Liver (tissue), 9 donors: ENCODE measurements around the gene PHC1. TPM values are rescaled to one million over a fixed set of nuclear protein-coding genes. Genes with fewer than 3 reads are reported as not detected.

Source experiments
- DNase-seq: peaks from one replicate; pipeline ENCODE4 v3.0.0-alpha.2; 2017; ENCODE audit warnings: low spot score
- H3K27ac ChIP-seq, 2 donors: one replicate each; pipeline ENCODE4 v1.7.0; 2013; ENCODE audit warnings: inconsistent platforms in 2 of 2, low read length in 2 of 2, control low read depth in 1 of 2, low read depth in 1 of 2, mild to moderate bottlenecking in 1 of 2
- H3K27me3 ChIP-seq, 4 donors: one replicate each; pipeline versions ENCODE4 v1.6.1 to v1.7.0; 2013; ENCODE audit warnings: low read length in 3 of 4, inconsistent platforms in 1 of 4, mild to moderate bottlenecking in 1 of 4, moderate library complexity in 1 of 4; ENCODE audit not compliant: control insufficient read depth in 4 of 4, insufficient read depth in 4 of 4
- H3K36me3 ChIP-seq, 4 donors: one replicate each; pipeline versions ENCODE4 v1.6.1 to v1.7.0; 2013; ENCODE audit warnings: low read length in 3 of 4, mild to moderate bottlenecking in 3 of 4, low read depth in 1 of 4, moderate library complexity in 1 of 4; ENCODE audit not compliant: control insufficient read depth in 4 of 4, insufficient read depth in 3 of 4
- H3K4me1 ChIP-seq, 4 donors: one replicate each; pipeline versions ENCODE4 v1.6.1 to v1.7.0; 2013; ENCODE audit warnings: low read length in 3 of 4, mild to moderate bottlenecking in 3 of 4, moderate library complexity in 1 of 4; ENCODE audit not compliant: control insufficient read depth in 4 of 4, insufficient read depth in 4 of 4
- H3K4me3 ChIP-seq, 3 donors: one replicate each; pipeline versions ENCODE4 v1.6.1 to v1.7.0; 2013; ENCODE audit warnings: low read length in 3 of 3, control low read depth in 1 of 3, low read depth in 1 of 3, mild to moderate bottlenecking in 1 of 3
- H3K9ac ChIP-seq, 2 donors: one replicate each; pipeline ENCODE4 v1.7.0; 2013; ENCODE audit warnings: low read length in 2 of 2, mild to moderate bottlenecking in 2 of 2, moderate library complexity in 2 of 2, control low read depth in 1 of 2, low read depth in 1 of 2
- H3K9me3 ChIP-seq, 4 donors: one replicate each; pipeline versions ENCODE4 v1.6.1 to v1.7.0; 2013; ENCODE audit warnings: low read length in 3 of 4; ENCODE audit not compliant: control insufficient read depth in 4 of 4
- EGR1 ChIP-seq, 2 donors: IDR thresholded peaks; 2 replicates each; pipeline ENCODE4 v1.6.1; 2016 to 2018; ENCODE audit warnings: antibody characterized with exemption in 2 of 2, low read depth in 2 of 2
- FOXA1 ChIP-seq: IDR thresholded peaks from 2 replicates; pipeline ENCODE4 v1.6.1; 2016; ENCODE audit warnings: antibody characterized with exemption
- FOXA2 ChIP-seq: IDR thresholded peaks from 2 replicates; pipeline ENCODE4 v1.6.1; 2016; ENCODE audit warnings: antibody characterized with exemption
- GABPA ChIP-seq, 2 donors: IDR thresholded peaks in 1 of 2; conservative IDR thresholded peaks in 1 of 2; 2 replicates each; pipeline ENCODE4 v1.6.1; 2016; ENCODE audit warnings: antibody characterized with exemption in 2 of 2, mild to moderate bottlenecking in 1 of 2, moderate library complexity in 1 of 2
- HNF4A ChIP-seq, 2 donors: conservative IDR thresholded peaks; 2 replicates each; pipeline ENCODE4 v1.6.1; 2016; ENCODE audit warnings: antibody characterized with exemption in 2 of 2, mild to moderate bottlenecking in 2 of 2
- HNF4G ChIP-seq: IDR thresholded peaks from 2 replicates; pipeline ENCODE4 v1.6.1; 2016; ENCODE audit warnings: antibody characterized with exemption
- JUND ChIP-seq, 2 donors: IDR thresholded peaks; 2 replicates each; pipeline ENCODE4 v1.6.1; 2016; ENCODE audit warnings: antibody characterized with exemption in 2 of 2
- NR2F2 ChIP-seq: IDR thresholded peaks from 2 replicates; pipeline ENCODE4 v1.6.1; 2016; ENCODE audit warnings: antibody characterized with exemption
- RAD21 ChIP-seq, 2 donors: IDR thresholded peaks; 2 replicates each; pipeline ENCODE4 v1.6.1; 2016; ENCODE audit warnings: antibody characterized with exemption in 2 of 2, mild to moderate bottlenecking in 2 of 2
- RXRA ChIP-seq, 2 donors: IDR thresholded peaks; 2 replicates each; pipeline ENCODE4 v1.6.1; 2017 to 2018; ENCODE audit warnings: antibody characterized with exemption in 2 of 2, mild to moderate bottlenecking in 1 of 2
- SP1 ChIP-seq: IDR thresholded peaks from 2 replicates; pipeline ENCODE4 v1.6.1; 2018; ENCODE audit warnings: antibody characterized with exemption, mild to moderate bottlenecking
- TAF1 ChIP-seq: conservative IDR thresholded peaks from 2 replicates; pipeline ENCODE4 v1.6.1; 2016; ENCODE audit warnings: antibody characterized with exemption, mild to moderate bottlenecking
- YY1 ChIP-seq: IDR thresholded peaks from 2 replicates; pipeline ENCODE4 v1.6.1; 2016; ENCODE audit warnings: antibody characterized with exemption, mild to moderate bottlenecking
- WGBS: extraction: QIAGEN DNeasy Blood & Tissue Kit; methylation state at CpG from one replicate; pipeline ENCODE4 v1.1.7; 2013; 5-methylcytosine and 5-hydroxymethylcytosine counted together
- polyA plus RNA-seq, 2 donors: library from polyadenylated mRNA; stranded (reverse) in 1 of 2; unstranded in 1 of 2; fragments of 200-250 nt in 1 of 2; fragments of >200 nt in 1 of 2; fragmentation: Nextera tagmentation in 1 of 2; extraction: Ambion mirVana in 1 of 2; gene quantifications; one replicate each; pipeline versions ENCODE4 v1.2.1 to v1.2.3, GENCODE V29; 2013 to 2015
- total RNA-seq, 2 donors: library from RNA; depleted of rRNA; stranded (reverse); fragments of >200 nt; gene quantifications; one replicate each; pipeline ENCODE4 v1.2.3, GENCODE V29; 2014
- TF ChIP-seq, protein P1 (sequence below): IDR thresholded peaks from 2 replicates; pipeline ENCODE4 v1.6.1; 2016; ENCODE audit warnings: antibody characterized with exemption, mild to moderate bottlenecking
- TF ChIP-seq, protein P2 (sequence below): IDR thresholded peaks from 2 replicates; pipeline ENCODE4 v1.6.1; 2016; ENCODE audit warnings: antibody characterized with exemption
- TF ChIP-seq, protein P3 (sequence below): IDR thresholded peaks from 2 replicates; pipeline ENCODE4 v1.6.1; 2016; ENCODE audit warnings: antibody characterized with exemption
- TF ChIP-seq, protein P4 (sequence below): fragments of 150-350 bp; IDR thresholded peaks from 2 replicates; pipeline ENCODE4 v1.5.1; 2017; ENCODE audit warnings: improper control_type of control experiment, low read depth, low read length; ENCODE audit not compliant: missing input control
- donor health status: healthy.
- donor health status: healthy.
- donor health status: healthy.
- donor health status: healthy.
- donor health status: healthy.

PHC1 gene
- total and polyA plus RNA-seq, 4 donors, result 2.4 to 7.6 (median 3.9) TPM

- TF ChIP-seq, protein P1, sequence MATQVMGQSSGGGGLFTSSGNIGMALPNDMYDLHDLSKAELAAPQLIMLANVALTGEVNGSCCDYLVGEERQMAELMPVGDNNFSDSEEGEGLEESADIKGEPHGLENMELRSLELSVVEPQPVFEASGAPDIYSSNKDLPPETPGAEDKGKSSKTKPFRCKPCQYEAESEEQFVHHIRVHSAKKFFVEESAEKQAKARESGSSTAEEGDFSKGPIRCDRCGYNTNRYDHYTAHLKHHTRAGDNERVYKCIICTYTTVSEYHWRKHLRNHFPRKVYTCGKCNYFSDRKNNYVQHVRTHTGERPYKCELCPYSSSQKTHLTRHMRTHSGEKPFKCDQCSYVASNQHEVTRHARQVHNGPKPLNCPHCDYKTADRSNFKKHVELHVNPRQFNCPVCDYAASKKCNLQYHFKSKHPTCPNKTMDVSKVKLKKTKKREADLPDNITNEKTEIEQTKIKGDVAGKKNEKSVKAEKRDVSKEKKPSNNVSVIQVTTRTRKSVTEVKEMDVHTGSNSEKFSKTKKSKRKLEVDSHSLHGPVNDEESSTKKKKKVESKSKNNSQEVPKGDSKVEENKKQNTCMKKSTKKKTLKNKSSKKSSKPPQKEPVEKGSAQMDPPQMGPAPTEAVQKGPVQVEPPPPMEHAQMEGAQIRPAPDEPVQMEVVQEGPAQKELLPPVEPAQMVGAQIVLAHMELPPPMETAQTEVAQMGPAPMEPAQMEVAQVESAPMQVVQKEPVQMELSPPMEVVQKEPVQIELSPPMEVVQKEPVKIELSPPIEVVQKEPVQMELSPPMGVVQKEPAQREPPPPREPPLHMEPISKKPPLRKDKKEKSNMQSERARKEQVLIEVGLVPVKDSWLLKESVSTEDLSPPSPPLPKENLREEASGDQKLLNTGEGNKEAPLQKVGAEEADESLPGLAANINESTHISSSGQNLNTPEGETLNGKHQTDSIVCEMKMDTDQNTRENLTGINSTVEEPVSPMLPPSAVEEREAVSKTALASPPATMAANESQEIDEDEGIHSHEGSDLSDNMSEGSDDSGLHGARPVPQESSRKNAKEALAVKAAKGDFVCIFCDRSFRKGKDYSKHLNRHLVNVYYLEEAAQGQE, result no peak
- TF ChIP-seq, protein P2, sequence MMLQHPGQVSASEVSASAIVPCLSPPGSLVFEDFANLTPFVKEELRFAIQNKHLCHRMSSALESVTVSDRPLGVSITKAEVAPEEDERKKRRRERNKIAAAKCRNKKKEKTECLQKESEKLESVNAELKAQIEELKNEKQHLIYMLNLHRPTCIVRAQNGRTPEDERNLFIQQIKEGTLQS, result no peak
- TF ChIP-seq FOXA2 (no peak), SP1 (no peak), TAF1 (no peak)
These were observed 37.4 kb downstream of the PHC1 start (continued) for GRCh38 chr12:8951744-8952143.

DNA sequence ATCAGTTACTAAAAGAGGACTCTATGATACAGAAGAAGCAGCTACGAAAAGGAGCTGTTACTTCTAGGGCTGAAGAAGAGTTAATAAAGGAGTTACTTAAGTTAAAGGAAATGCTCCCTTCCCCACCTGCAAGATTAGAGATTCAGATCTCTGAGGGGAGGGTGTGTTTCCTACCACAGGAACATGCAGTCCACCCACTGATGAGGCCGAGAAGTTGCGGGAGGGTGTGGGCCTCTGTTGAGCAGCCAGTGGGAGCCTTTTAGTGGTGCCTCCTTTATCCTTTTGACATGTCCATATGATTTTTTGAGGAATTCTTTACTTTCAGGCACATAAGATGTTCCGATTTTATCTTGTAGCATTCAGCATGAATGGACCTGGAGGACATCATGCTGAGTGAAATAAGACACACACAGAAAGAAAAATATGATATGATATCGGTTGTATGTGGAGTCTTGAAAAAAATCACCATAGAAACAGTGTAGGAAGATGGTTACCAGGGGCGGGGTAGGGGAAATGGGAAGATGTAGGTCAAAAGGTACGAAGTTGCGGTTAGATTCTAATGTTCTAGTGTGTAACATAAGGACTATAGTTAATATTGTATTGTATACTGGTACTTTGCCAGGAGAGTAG, 39.6 kb downstream of the PHC1 start:
- no peak overlapping the region for H3K27ac ChIP-seq
- H3K4me1 ChIP-seq, result peaks cover 0 to 9% (median under 1%) of the 10 kb centered on the region in 4 donors
- 93% methylated on average over 8 of the region's 8 CpGs for WGBS
- peaks cover 2 to 13% (median 6%) of the 10 kb centered on the region in 4 donors for H3K9me3 ChIP-seq
- no peaks in the 10 kb centered on the region for H3K27me3 ChIP-seq
- H3K9ac ChIP-seq, result no peak overlapping the region
- DNase-seq, result no peak
- H3K36me3 ChIP-seq, result peaks cover 0 to 3% (median 3%) of the 10 kb centered on the region in 4 donors
- H3K4me3 ChIP-seq, result no peak overlapping the region
- no peak for TF ChIP-seq GABPA (IDR thresholded peaks at IDR 0.05 in 1 of 2, conservative IDR thresholded peaks at IDR 0.05 in 1 of 2)
- no peak for TF ChIP-seq YY1
- TF ChIP-seq, protein P3, sequence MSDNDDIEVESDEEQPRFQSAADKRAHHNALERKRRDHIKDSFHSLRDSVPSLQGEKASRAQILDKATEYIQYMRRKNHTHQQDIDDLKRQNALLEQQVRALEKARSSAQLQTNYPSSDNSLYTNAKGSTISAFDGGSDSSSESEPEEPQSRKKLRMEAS, result no peak
- TF ChIP-seq, protein P4, sequence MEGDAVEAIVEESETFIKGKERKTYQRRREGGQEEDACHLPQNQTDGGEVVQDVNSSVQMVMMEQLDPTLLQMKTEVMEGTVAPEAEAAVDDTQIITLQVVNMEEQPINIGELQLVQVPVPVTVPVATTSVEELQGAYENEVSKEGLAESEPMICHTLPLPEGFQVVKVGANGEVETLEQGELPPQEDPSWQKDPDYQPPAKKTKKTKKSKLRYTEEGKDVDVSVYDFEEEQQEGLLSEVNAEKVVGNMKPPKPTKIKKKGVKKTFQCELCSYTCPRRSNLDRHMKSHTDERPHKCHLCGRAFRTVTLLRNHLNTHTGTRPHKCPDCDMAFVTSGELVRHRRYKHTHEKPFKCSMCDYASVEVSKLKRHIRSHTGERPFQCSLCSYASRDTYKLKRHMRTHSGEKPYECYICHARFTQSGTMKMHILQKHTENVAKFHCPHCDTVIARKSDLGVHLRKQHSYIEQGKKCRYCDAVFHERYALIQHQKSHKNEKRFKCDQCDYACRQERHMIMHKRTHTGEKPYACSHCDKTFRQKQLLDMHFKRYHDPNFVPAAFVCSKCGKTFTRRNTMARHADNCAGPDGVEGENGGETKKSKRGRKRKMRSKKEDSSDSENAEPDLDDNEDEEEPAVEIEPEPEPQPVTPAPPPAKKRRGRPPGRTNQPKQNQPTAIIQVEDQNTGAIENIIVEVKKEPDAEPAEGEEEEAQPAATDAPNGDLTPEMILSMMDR, result no peak
- TF ChIP-seq EGR1 (IDR thresholded peaks at IDR 0.05; ENCODE audit: low read depth in 2 of 2), result no peak
- TF ChIP-seq RAD21 (IDR thresholded peaks at IDR 0.05), result no peak
- no peak for TF ChIP-seq TAF1

DNA sequence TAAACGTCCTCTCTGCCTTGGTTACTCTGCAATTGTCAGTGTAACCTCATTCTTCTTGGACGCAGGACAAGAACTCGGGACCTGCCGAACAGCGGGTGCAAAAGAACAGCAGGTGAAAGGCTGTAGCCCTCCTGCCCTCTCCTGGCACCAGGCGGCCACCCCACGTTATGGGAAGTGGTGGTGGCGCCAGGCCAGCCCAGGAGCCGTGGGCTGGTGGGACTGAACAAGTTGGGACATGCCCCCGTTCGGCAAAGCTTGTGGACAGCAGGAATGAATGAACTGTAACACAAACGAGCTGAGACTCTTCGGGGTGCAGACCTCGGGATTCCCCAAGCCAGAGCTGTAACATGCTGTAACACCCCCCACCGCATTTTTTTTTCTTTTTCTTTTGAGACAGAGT, 41.8 kb downstream of the PHC1 start:
- Histone ChIP-seq H3K9ac (no peak overlapping the region), H3K4me1 (no peaks in the 10 kb centered on the region), H3K4me3 (no peak overlapping the region), H3K27me3 (no peaks in the 10 kb centered on the region), H3K36me3 (peaks cover 0 to 3% (median 3%) of the 10 kb centered on the region in 4 donors), H3K9me3 (peaks cover 2 to 13% (median 6%) of the 10 kb centered on the region in 4 donors), H3K27ac (no peak overlapping the region)
- 94% methylated on average over 15 of the region's 15 CpGs for WGBS
- DNase-seq, result no peak
- TF ChIP-seq, protein P1, result no peak
- no peak for TF ChIP-seq FOXA1
- TF ChIP-seq TAF1, result no peak
- TF ChIP-seq HNF4A (conservative IDR thresholded peaks at IDR 0.05), result no peak
- TF ChIP-seq YY1, result no peak
- TF ChIP-seq, protein P2, result no peak
- no peak for TF ChIP-seq NR2F2
- no peak for TF ChIP-seq HNF4G
- no peak for TF ChIP-seq FOXA2
- TF ChIP-seq, protein P3, result no peak
- no peak for TF ChIP-seq RXRA (IDR thresholded peaks at IDR 0.05)
- no peak for TF ChIP-seq GABPA (IDR thresholded peaks at IDR 0.05 in 1 of 2, conservative IDR thresholded peaks at IDR 0.05 in 1 of 2)
- TF ChIP-seq JUND (IDR thresholded peaks at IDR 0.05), result no peak
